GM12878 (cell line): Measurements from ENCODE around the gene ZNF148. TPM values are rescaled to one million over a fixed set of nuclear protein-coding genes. Genes with fewer than 3 reads are reported as not detected.

Experiments used
- BCL11A ChIP-seq: IDR thresholded peaks from 2 replicates; pipeline ENCODE4 v1.6.1; 2011; ENCODE audit warnings: low read depth, low read length
- DPF2 ChIP-seq: fragments of 450-650 bp; IDR thresholded peaks from 2 replicates; pipeline ENCODE4 v1.6.1; 2017; ENCODE audit warnings: mild to moderate bottlenecking
- EP300 ChIP-seq, 2 experiments: fragments of 150-350 bp in 1 of 2; IDR thresholded peaks; 2 replicates each; pipeline ENCODE4 v1.6.1; 2011 to 2012; ENCODE audit warnings: low read depth in 2 of 2, low read length in 2 of 2, borderline replicate concordance in 1 of 2, improper control_type of control experiment in 1 of 2, inconsistent platforms in 1 of 2; ENCODE audit not compliant: control insufficient read depth in 1 of 2
- EZH2 ChIP-seq: IDR thresholded peaks from 2 replicates; pipeline ENCODE4 v1.6.1; 2012; ENCODE audit warnings: low read depth, mild to moderate bottlenecking, control low read depth, inconsistent platforms, low read length, borderline replicate concordance; ENCODE audit not compliant: control insufficient read depth
- HCFC1 ChIP-seq: fragments of 150-350 bp; IDR thresholded peaks from 2 replicates; pipeline ENCODE4 v1.6.1; 2014; ENCODE audit warnings: low read length
- HSF1 ChIP-seq: fragments of 150-350 bp; IDR thresholded peaks from 2 replicates; pipeline ENCODE4 v1.6.1; 2014; ENCODE audit warnings: mild to moderate bottlenecking, low read depth, low read length
- KDM1A ChIP-seq: fragments of 200-600 bp; sonication (generic); IDR thresholded peaks from 2 replicates; pipeline ENCODE4 v1.6.1; 2016; ENCODE audit warnings: borderline replicate concordance
- MEF2A ChIP-seq: IDR thresholded peaks from 2 replicates; pipeline ENCODE4 v1.6.1; 2011; ENCODE audit warnings: low read depth, mild to moderate bottlenecking, low read length, moderate library complexity; ENCODE audit not compliant: insufficient read depth
- MEF2B ChIP-seq: fragments of 450-650 bp; IDR thresholded peaks from 2 replicates; pipeline ENCODE4 v1.6.1; 2018; ENCODE audit warnings: mild to moderate bottlenecking, moderate library complexity; ENCODE audit not compliant: partially characterized antibody, poor library complexity, severe bottlenecking
- MTA3 ChIP-seq: IDR thresholded peaks from 2 replicates; pipeline ENCODE4 v1.6.1; 2012; ENCODE audit warnings: low read length, inconsistent platforms, borderline replicate concordance
- PRDM15 ChIP-seq: fragments of 450-650 bp; formaldehyde crosslinking; IDR thresholded peaks from 2 replicates; pipeline ENCODE4 v1.4.0; 2020; ENCODE audit warnings: mild to moderate bottlenecking, moderate library complexity
- RELB ChIP-seq: fragments of 450-650 bp; IDR thresholded peaks from 2 replicates; pipeline ENCODE4 v1.6.1; 2017; ENCODE audit warnings: low read depth, mild to moderate bottlenecking, moderate library complexity
- RUNX3 ChIP-seq: IDR thresholded peaks from 2 replicates; pipeline ENCODE4 v1.6.1; 2012; ENCODE audit warnings: low read length, inconsistent platforms
- SKIL ChIP-seq: fragments of 450-650 bp; IDR thresholded peaks from 2 replicates; pipeline ENCODE4 v1.6.1; 2017; ENCODE audit warnings: mild to moderate bottlenecking, low read depth, inconsistent platforms; ENCODE audit not compliant: poor library complexity, severe bottlenecking
- TCF3 ChIP-seq: IDR thresholded peaks from 2 replicates; pipeline ENCODE4 v1.6.1; 2012; ENCODE audit warnings: low read depth, mild to moderate bottlenecking, low read length, borderline replicate concordance; ENCODE audit not compliant: insufficient read depth
- ZNF592 ChIP-seq: fragments of 450-650 bp; IDR thresholded peaks from 2 replicates; pipeline ENCODE4 v1.6.1; 2017; ENCODE audit warnings: mild to moderate bottlenecking, moderate library complexity
- polyA plus RNA-seq, 11 experiments: library from polyadenylated mRNA; depleted of rRNA in 4 of 11; unstranded in 6 of 11; stranded (reverse) in 5 of 11; fragments of >200 nt; fragmentation: Nextera tagmentation in 4 of 11; fragmentation: Illumina TruSeq in 1 of 11; extraction: Ambion mirVana in 4 of 11; extraction: Trizol in 1 of 11; gene quantifications; 1 replicate in 1 of 11; 2 replicates in 10 of 11; pipeline versions ENCODE4 v1.2.1 to v1.2.3, GENCODE V29; 2011 to 2016; ENCODE audit warnings: inconsistent platforms in 2 of 11, missing spikeins in 2 of 11, low read depth in 1 of 11
- total RNA-seq, 4 experiments: library from RNA; depleted of rRNA in 3 of 4; stranded (reverse); fragments of >200 nt in 3 of 4; fragmentation: Illumina TruSeq in 1 of 4; extraction: Trizol in 1 of 4; gene quantifications; 2 replicates each; pipeline versions ENCODE4 v1.2.1 to v1.2.3, GENCODE V29; 2013 to 2021

Gene ZNF148
- total and polyA plus RNA-seq, 10 of the 15 experiments (the other 5 are each of a cell fraction or from before 2014, with no cell fraction given), result 8.6 to 40.4 (median 26.7) TPM

GRCh38 chr3:125200731-125201139 is 174.4 kb downstream of the ZNF148 start (continued):
- no peak for TF ChIP-seq PRDM15
- TF ChIP-seq MTA3, result 0 out of 2 replicates have a peak, but pooled peaks have one; percentile 30
- no peak for TF ChIP-seq EZH2
- no peak for TF ChIP-seq HCFC1
- peak; percentile 90 for TF ChIP-seq MEF2A
- no peak for TF ChIP-seq KDM1A
- no peak for TF ChIP-seq ZNF592
- peak; percentile 39 for TF ChIP-seq SKIL
- peak; percentile 84 for TF ChIP-seq MEF2B
- TF ChIP-seq TCF3, result 0 out of 2 replicates have a peak, but pooled peaks have one; percentile 19
- TF ChIP-seq EP300 (IDR thresholded peaks at IDR 0.05; ENCODE audit: borderline replicate concordance in 1 of 2, control insufficient read depth in 1 of 2, low read depth in 2 of 2, low read length in 2 of 2), result peak; percentile 45 to 67; a peak in 3 of 4 replicates
- peak; percentile 93 for TF ChIP-seq RUNX3
- peak; percentile 59; the same call in 1 of the 2 replicates for TF ChIP-seq DPF2
- peak; percentile 80; the same call in 1 of the 2 replicates for TF ChIP-seq RELB
- TF ChIP-seq BCL11A, result peak; percentile 74; the same call in 1 of the 2 replicates
- peak; percentile 77 for TF ChIP-seq HSF1
